WI38 (cell line): ENCODE results near the gene ANTXR2.

Experiments
- H3K4me3 ChIP-seq: 2 replicates; pipeline ENCODE4 v1.5.1; 2011; ENCODE audit warnings: low read depth, mild to moderate bottlenecking, control low read depth, low read length
- CTCF ChIP-seq: IDR thresholded peaks from 2 replicates; pipeline ENCODE4 v1.5.1; 2012; ENCODE audit warnings: low read depth, mild to moderate bottlenecking, control low read depth, low read length

Gene ANTXR2

GRCh38 chr4:79883290-79883689, 189.7 kb downstream of the ANTXR2 start:
- H3K4me3 ChIP-seq = no peak overlapping the region
- no peak for TF ChIP-seq CTCF

- TF ChIP-seq CTCF = no peak
- H3K4me3 ChIP-seq = no peak overlapping the region
Observed at GRCh38 chr4:79882806-79883205, 190.2 kb downstream of the ANTXR2 start.

GRCh38 chr4:79881407-79881806, 191.6 kb downstream of the ANTXR2 start:
- no peak for TF ChIP-seq CTCF
- H3K4me3 ChIP-seq = no peak overlapping the region

GRCh38 chr4:79877511-79877910, 195.5 kb downstream of the ANTXR2 start:
- H3K4me3 ChIP-seq = no peak overlapping the region
- no peak for TF ChIP-seq CTCF

GRCh38 chr4:79875344-79875899, 197.6 kb downstream of the ANTXR2 start:
- no peak overlapping the region for H3K4me3 ChIP-seq
- no peak for TF ChIP-seq CTCF

- TF ChIP-seq CTCF = no peak
Observed at GRCh38 chr4:79874197-79874596, 198.8 kb downstream of the ANTXR2 start.

GRCh38 chr4:79872738-79873137, 200.3 kb downstream of the ANTXR2 start:
- no peak overlapping the region for H3K4me3 ChIP-seq
- TF ChIP-seq CTCF = no peak

More at GRCh38 chr4:79874197-79874596, 198.8 kb downstream of the ANTXR2 start:
- no peak overlapping the region for H3K4me3 ChIP-seq
